ENCODE results near the gene THBD. TPM values are rescaled to one million over a fixed set of nuclear protein-coding genes. Genes with fewer than 3 reads are reported as not detected.

THBD gene
- total RNA-seq, 1 donor from 2014 or later = 18.9 TPM

GRCh38 chr20:23079926-23080325, 30.5 kb upstream of the THBD start:
- no peak for TF ChIP-seq CTCF (conservative IDR thresholded peaks at IDR 0.05; ENCODE audit: low read depth, low read length)
- DNase-seq (ENCODE audit: low read depth) = no peak
- no peak overlapping the region for H3K4me3 ChIP-seq (ENCODE audit: low read depth, low read length)

DNA sequence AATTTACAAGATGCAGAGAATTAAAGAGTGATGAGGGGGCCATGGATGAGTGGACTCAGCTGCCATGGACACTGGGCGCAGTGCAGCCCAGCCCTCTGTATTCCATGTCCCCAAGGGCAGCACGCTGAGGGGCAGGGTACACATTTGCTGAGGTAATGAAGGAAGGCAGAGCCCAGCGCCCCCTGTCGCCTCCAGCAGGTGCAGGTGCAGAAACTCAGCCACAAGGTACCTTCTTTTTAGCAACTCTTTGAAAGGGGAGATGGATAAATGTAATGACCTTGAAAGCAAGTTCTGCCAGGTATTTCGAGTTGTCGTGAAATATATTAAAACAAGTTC, 29.5 kb upstream of the THBD start:
- DNase-seq (ENCODE audit: low read depth) = no peak
- H3K4me3 ChIP-seq (ENCODE audit: low read depth, low read length) = no peak overlapping the region
- peak; percentile 32 for TF ChIP-seq CTCF (conservative IDR thresholded peaks at IDR 0.05; ENCODE audit: low read depth, low read length)

DNA sequence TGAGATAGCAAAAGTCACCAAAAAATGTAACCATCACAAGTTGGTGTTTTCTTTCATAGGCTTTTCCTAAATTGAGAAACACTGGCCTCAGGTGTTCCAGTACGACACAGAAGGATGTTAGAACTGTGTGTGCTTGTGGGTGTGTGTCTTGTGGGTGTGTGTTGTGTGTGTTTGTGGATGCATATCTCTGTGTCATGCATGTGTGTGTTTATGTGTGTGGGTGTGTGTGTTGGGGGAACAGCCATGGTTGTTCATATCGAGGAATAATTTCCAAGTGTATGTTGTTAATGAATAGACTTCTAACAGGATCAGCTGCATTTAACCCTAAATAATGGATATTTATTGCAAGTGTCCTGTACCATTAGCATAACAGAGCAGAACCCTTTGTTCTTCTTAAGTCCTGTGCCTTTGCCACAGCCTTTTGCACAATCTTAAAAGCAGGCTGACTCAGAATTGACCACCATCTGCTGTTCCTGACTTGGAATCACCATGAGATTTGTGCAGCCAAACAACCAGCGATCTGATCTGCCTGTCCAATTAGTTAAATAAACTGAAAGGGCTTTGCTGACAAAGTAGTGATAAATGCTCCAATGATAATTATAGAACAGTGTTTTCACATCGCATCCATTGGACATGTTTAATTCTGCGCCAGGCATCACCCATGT, 29.0 kb upstream of the THBD start:
- DNase-seq (ENCODE audit: low read depth) = peak; percentile 2
- no peak overlapping the region for H3K4me3 ChIP-seq (ENCODE audit: low read depth, low read length)
- TF ChIP-seq CTCF (conservative IDR thresholded peaks at IDR 0.05; ENCODE audit: low read depth, low read length) = no peak

- H3K4me3 ChIP-seq (ENCODE audit: low read depth, low read length) = no peak overlapping the region
- no peak for DNase-seq (ENCODE audit: low read depth)
- no peak for TF ChIP-seq CTCF (conservative IDR thresholded peaks at IDR 0.05; ENCODE audit: low read depth, low read length)
These were observed 27.8 kb upstream of the THBD start for GRCh38 chr20:23077277-23077676.

- no peak for DNase-seq (ENCODE audit: low read depth)
- H3K4me3 ChIP-seq (ENCODE audit: low read depth, low read length) = no peak overlapping the region
- no peak for TF ChIP-seq CTCF (conservative IDR thresholded peaks at IDR 0.05; ENCODE audit: low read depth, low read length)
These were observed 24.6 kb upstream of the THBD start for GRCh38 chr20:23074052-23074451.

DNA sequence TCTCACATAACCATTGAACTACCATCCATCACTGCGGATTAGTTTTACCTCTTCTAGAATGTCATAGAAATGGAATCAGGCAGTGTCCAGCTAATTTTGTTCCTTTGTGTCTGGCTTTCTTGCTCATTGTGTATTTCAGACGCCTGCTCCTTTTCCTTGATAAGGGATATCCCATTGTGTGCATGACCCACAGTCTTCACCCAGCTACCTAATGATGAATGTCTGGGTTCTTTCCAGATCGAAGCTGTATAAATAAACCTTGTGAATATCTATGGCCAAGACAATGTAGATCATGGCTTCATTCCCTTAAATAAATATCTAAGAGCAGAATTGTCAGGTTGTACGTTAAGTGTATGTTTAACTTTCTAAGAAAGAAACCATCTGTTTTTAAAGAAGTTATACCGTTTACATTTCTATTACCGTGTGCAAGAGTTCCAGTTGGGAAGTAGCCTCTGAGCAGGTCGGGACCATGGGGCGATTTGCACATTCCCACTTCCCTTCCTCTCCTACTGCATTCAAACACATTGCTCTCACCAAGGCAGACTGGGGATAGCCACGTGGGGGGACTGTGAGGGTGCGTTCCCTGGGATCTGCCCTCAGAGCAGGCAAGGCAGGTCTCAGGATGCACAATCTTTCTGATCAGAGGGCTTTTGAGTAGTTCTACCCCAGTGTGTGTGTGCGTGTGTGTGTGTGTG, 23.6 kb upstream of the THBD start:
- DNase-seq (ENCODE audit: low read depth) = no peak
- H3K4me3 ChIP-seq (ENCODE audit: low read depth, low read length) = no peak overlapping the region
- no peak for TF ChIP-seq CTCF (conservative IDR thresholded peaks at IDR 0.05; ENCODE audit: low read depth, low read length)

DNA sequence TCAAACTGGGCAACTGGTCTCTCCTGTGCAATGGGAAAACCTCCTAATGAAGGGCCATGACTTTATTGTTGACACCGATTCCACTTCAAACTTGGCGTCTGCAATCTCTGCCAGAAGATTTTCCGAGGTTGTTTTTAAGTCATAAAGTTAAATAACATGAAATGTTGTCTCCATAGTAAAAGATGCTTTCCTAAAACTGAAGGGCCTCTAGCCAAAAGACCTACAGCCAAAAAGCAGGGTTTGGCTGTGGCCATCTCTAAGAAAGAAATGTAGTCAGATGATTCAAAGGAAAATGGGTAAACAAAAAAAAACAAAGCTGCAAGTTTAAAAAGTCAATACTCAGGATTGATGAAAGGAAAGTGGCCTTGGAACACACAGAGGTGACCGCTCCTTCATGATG, 22.5 kb upstream of the THBD start:
- no peak for DNase-seq (ENCODE audit: low read depth)
- no peak for TF ChIP-seq CTCF (conservative IDR thresholded peaks at IDR 0.05; ENCODE audit: low read depth, low read length)
- no peak overlapping the region for H3K4me3 ChIP-seq (ENCODE audit: low read depth, low read length)

Data from epithelial cell of proximal tubule (primary cell).